Colonic mucosa (tissue), 4 donors: Measurements from ENCODE around the gene STRN4. TPM values are rescaled to one million over a fixed set of nuclear protein-coding genes. Genes with fewer than 3 reads are reported as not detected.

Experiments
- DNase-seq: peaks from one replicate; pipeline ENCODE4 v3.0.0-alpha.2; 2020
- H3K27ac ChIP-seq: fragments of 200-600 bp; one replicate; pipeline ENCODE4 v1.8.0; 2021
- H3K27me3 ChIP-seq: fragments of 200-600 bp; one replicate; pipeline ENCODE4 v1.8.0; 2021
- H3K36me3 ChIP-seq: fragments of 200-600 bp; one replicate; pipeline ENCODE4 v1.8.0; 2021
- H3K4me1 ChIP-seq: fragments of 200-600 bp; one replicate; pipeline ENCODE4 v1.8.0; 2021; ENCODE audit warnings: mild to moderate bottlenecking
- H3K4me3 ChIP-seq: fragments of 200-600 bp; one replicate; pipeline ENCODE4 v1.8.0; 2021
- H3K9ac ChIP-seq, 2 donors: one replicate each; pipeline ENCODE4 v1.7.0; 2013; ENCODE audit warnings: control low read depth in 2 of 2, low read depth in 2 of 2, low read length in 2 of 2
- H3K9me3 ChIP-seq: fragments of 200-600 bp; one replicate; pipeline ENCODE4 v1.8.0; 2021
- CTCF ChIP-seq: fragments of 200-600 bp; IDR thresholded peaks from one replicate; pipeline ENCODE4 v1.8.0; 2022; ENCODE audit warnings: antibody characterized with exemption, mild to moderate bottlenecking
- intact Hi-C: fragments of 100-400 bp; cut with DNase I; formaldehyde crosslinking; loops from one replicate; pipeline ENCODE4 v1.14.1; 2022
- microRNA-seq: library from miRNA; unstranded; fragments of <30 nt; microRNA quantifications from one replicate; pipeline ENCODE4, GENCODE V29; 2019
- total RNA-seq, 2 donors: library from RNA; stranded (reverse); fragmentation: NEBNext Ultra II Directional in 1 of 2; extraction: Animal tissue kit (Norgen Biotek cat#: 25700) in 1 of 2; gene quantifications; one replicate each; pipeline ENCODE4 v1.2.1, GENCODE V29; 2021
- donor health status: healthy.
- donor health status: DM: no; HTN: no; CAD: no.
- donor health status: DM: no; HTN: no; CAD: no.

STRN4 gene
- total RNA-seq, 2 donors from 2014 or later: 56.5 to 90.0 TPM

- Histone ChIP-seq H3K4me1 (no peaks in the 10 kb centered on the region), H3K9ac (no peak overlapping the region), H3K36me3 (peaks cover 7% of the 10 kb centered on the region), H3K4me3 (no peak overlapping the region), H3K27ac (no peak overlapping the region), H3K9me3 (no peaks in the 10 kb centered on the region), H3K27me3 (no peaks in the 10 kb centered on the region)
- no peak for TF ChIP-seq CTCF
- intact Hi-C loops: no loop called here
- DNase-seq: no peak
These were observed 75.4 kb downstream of the STRN4 start for GRCh38 chr19:46670813-46671212.

Small RNA genes lying within 50 kb of the gene (microRNA-seq; reads per million reads assigned to microRNA genes)
- gene MIR320E: 4.4 reads per million

Other genes with a start within 250 kb of the STRN4 start
- gene CALM3, start 145.1 kb downstream of the STRN4 start, total RNA-seq: 100 to 1,000 TPM; 309 to 444 TPM
- gene PTGIR, start 121.4 kb downstream of the STRN4 start, total RNA-seq: under 1 TPM; 0.82 TPM
- gene GNG8, start 110.2 kb downstream of the STRN4 start, total RNA-seq: not detected
- gene DACT3, start 85.3 kb downstream of the STRN4 start, total RNA-seq: 1 to 10 TPM; 1.6 to 5.3 TPM
- gene PRKD2, start 29.3 kb downstream of the STRN4 start, total RNA-seq: 10 to 100 TPM; 60.9 to 61.8 TPM
- gene FKRP, start 393 bp downstream of the STRN4 start, total RNA-seq: 10 to 100 TPM in 1 of 2 donors, 1 to 10 TPM in 1; 8.4 to 10.4 TPM
- gene SLC1A5, start 42.1 kb upstream of the STRN4 start, total RNA-seq: 100 to 1,000 TPM in 1 of 2 donors, 10 to 100 TPM in 1; 84.3 to 169 TPM
- 100 to 1,000 TPM; 132 to 208 TPM for gene AP2S1, start 104.4 kb upstream of the STRN4 start, total RNA-seq
- 10 to 100 TPM; 45.1 to 61.3 TPM for gene ARHGAP35, start 114.5 kb upstream of the STRN4 start, total RNA-seq